ENCODE results near the gene PLXNA3. TPM values are rescaled to one million over a fixed set of nuclear protein-coding genes. Genes with fewer than 3 reads are reported as not detected.
A peak's percentile ranks its signal among the peaks of the same experiment; 100 is the strongest.

Gene PLXNA3
- total RNA-seq, 1 experiment from 2014 or later = 36.3 TPM

GRCh38 chrX:154460326-154460725 is 2.2 kb downstream of the PLXNA3 start:
- peaks cover 51 to 80% of the 10 kb centered on the region in 2 experiments for H3K9me3 Mint-ChIP-seq
- Histone ChIP-seq H2AFZ (ENCODE audit: low read length) (no peak overlapping the region), H2BK20ac (ENCODE audit: low read depth, low read length, poor library complexity, severe bottlenecking) (no peak overlapping the region), H3K4me1 (ENCODE audit: insufficient read depth, low read length) (no peaks in the 10 kb centered on the region), H3K79me1 (ENCODE audit: insufficient read depth, low read depth, low read length, poor library complexity, severe bottlenecking) (no peaks in the 10 kb centered on the region), H2AK5ac (ENCODE audit: insufficient read length, low read length) (no peak overlapping the region), H3K4me2 (ENCODE audit: insufficient read depth, insufficient read length, low read length) (no peak overlapping the region), H2BK5ac (ENCODE audit: insufficient read length, low read length) (no peak overlapping the region), H3K56ac (ENCODE audit: insufficient read length, low read depth, low read length) (no peak overlapping the region), H4K91ac (ENCODE audit: insufficient read length, low read depth, low read length) (no peak overlapping the region), H3K27ac (ENCODE audit: insufficient read length, low read depth, low read length) (no peak overlapping the region), H3K4ac (ENCODE audit: low read depth, low read length) (no peak overlapping the region), H3K14ac (ENCODE audit: insufficient read depth, low read length) (no peak overlapping the region), H3K23me2 (ENCODE audit: insufficient read length, low read depth, low read length, poor library complexity, severe bottlenecking) (peaks cover 8% of the 10 kb centered on the region), H3K27me3 (ENCODE audit: insufficient read depth, low read length) (no peaks in the 10 kb centered on the region; the same call in 1 of the 2 replicates), H3K9me3 (ENCODE audit: control insufficient read depth, low read depth, low read length) (peaks cover 22% of the 10 kb centered on the region), H2BK120ac (ENCODE audit: low read depth, low read length, poor library complexity, severe bottlenecking) (no peak overlapping the region), H4K20me1 (ENCODE audit: control insufficient read depth, insufficient read depth, insufficient read length) (no peaks in the 10 kb centered on the region), H4K5ac (ENCODE audit: insufficient read length, low read depth, low read length) (no peak overlapping the region), H3K9ac (ENCODE audit: extremely low read depth, insufficient read length, low read length) (no peak overlapping the region), H2BK15ac (ENCODE audit: low read depth, low read length) (no peak overlapping the region), H2BK12ac (ENCODE audit: insufficient read length, low read depth, low read length) (no peak overlapping the region), H3K18ac (ENCODE audit: insufficient read length, low read depth, low read length) (no peak overlapping the region), H3K23ac (ENCODE audit: insufficient read length, low read depth, low read length) (no peak overlapping the region), H4K8ac (replicated peaks; ENCODE audit: insufficient read length, low read depth, low read length) (no peak overlapping the region), H3K79me2 (ENCODE audit: insufficient read depth, low read length) (no peaks in the 10 kb centered on the region), H3T11ph (ENCODE audit: low read length) (no peak overlapping the region)
- H3K4me3 Mint-ChIP-seq = peak overlapping the region in 1 of 2 experiments; percentile 61; a peak in 1 of 5 replicates
- H3K27ac Mint-ChIP-seq = no peak overlapping the region
- peaks cover 0 to 7% of the 10 kb centered on the region in 2 experiments; a peak in 1 of 4 replicates for H3K4me1 Mint-ChIP-seq
- H3K36me3 Mint-ChIP-seq (ENCODE audit: insufficient read depth in 1 of 3, low read depth in 3 of 3) = peaks cover 20 to 32% (median 23%) of the 10 kb centered on the region in 3 experiments
- DNase-seq = no peak
- TF ChIP-seq CTCF (conservative IDR thresholded peaks at IDR 0.05) = no peak
- no CpG with 5 or more reads among the region's 26 CpGs for WGBS (ENCODE audit: extremely low coverage, insufficient read length, low lambda C conversion rate)
- peaks cover 17% of the 10 kb centered on the region for H3K27me3 Mint-ChIP-seq (ENCODE audit: low read depth)
